UCSD-AML1 (cell line): ENCODE data around the gene LPP.
"Not testable (repeated sequence)": the region's sequence is repeated elsewhere in the genome, so short reads cannot be mapped to it uniquely, and the experiment has no call there.

Experiments
- DNase-seq: peaks from one replicate; lab custom pipeline; 2025; ENCODE audit not compliant: unreplicated experiment; lab: John Stamatoyannopoulos, UW

Gene LPP, protein sequence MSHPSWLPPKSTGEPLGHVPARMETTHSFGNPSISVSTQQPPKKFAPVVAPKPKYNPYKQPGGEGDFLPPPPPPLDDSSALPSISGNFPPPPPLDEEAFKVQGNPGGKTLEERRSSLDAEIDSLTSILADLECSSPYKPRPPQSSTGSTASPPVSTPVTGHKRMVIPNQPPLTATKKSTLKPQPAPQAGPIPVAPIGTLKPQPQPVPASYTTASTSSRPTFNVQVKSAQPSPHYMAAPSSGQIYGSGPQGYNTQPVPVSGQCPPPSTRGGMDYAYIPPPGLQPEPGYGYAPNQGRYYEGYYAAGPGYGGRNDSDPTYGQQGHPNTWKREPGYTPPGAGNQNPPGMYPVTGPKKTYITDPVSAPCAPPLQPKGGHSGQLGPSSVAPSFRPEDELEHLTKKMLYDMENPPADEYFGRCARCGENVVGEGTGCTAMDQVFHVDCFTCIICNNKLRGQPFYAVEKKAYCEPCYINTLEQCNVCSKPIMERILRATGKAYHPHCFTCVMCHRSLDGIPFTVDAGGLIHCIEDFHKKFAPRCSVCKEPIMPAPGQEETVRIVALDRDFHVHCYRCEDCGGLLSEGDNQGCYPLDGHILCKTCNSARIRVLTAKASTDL

DNA sequence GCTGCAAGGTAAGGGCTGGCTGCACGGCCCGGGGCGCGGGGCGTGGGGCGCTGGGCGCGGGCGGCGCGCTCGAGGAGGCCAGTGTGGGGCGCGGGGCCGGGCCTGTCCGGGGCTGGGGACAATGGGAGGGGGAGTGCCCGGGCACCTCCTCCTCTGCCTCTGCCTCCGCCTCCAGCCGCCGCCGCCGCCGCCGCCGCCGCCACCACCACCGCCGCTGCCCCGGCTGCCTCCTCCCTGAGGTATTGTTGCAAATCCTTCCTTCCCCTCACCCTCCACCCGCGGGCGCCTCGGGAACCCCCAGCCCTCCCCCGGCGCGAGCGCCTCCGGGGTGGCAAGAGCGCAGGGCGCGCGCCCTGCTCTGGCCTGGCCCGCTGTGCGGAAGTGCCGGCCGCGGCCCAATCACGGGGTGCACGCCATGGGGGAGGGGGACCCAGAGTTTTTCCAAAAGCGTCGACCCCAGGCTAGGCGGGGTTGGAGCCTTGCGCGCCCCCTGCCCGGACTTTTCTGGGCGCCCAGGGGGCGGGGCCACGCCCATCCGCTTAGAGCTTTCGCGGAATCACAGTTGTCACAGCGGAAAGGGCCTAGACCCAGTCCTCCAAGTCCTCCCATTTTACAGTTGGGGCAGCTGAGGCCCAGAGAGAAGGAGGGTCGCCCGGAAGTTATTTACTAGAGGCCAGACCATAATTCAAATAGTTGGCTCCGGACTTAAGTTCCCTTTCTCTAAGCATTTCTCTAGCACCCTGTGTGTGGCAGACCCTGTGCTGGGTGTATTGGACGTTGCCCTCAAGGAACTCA, at the start of gene LPP:
LPP (plus strand) TSS at position 144 of the 795 bp plus-strand sequence. CDS start 251,964 bp downstream, outside the sequence.
- peak; percentile 85 for DNase-seq

DNA sequence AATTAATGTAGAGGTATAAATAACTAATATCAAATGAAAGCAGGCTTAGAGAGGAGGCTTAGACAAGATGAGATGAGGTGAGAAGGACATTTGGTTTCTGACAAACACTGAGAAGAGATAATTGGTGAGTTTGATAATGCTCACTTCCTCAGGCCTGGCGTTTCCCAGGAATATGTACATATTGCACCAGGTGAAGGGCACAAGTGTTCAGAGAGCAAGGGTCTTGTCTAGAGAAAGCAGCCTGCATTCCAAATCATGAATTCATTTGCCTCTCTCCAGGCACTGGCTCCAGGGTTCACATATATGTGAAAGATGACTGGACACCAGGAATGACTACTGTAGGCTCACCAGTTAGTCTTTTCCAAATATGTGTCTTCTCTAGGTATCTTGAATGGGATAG, 48.0 kb upstream of the LPP start:
- DNase-seq = no peak

DNA sequence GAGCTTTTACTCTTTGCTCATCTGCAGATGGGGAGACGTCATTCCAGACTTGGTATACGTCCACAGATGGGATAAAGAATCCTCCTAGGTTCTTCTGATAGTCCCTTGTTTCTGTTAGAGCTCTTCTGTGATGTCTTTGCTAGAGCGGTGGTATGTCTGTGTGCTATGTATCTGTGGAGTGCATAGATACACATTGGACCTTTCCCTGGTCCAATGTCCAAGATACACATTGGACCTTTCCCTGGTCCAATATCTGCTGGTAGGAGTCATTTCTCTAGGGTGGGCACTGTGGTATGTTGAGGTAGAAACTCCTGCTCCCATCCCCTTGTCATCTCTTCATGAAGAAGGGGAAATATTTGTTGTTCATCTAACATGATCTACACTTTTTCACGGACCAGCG, 47.5 kb upstream of the LPP start:
- DNase-seq = no peak

DNA sequence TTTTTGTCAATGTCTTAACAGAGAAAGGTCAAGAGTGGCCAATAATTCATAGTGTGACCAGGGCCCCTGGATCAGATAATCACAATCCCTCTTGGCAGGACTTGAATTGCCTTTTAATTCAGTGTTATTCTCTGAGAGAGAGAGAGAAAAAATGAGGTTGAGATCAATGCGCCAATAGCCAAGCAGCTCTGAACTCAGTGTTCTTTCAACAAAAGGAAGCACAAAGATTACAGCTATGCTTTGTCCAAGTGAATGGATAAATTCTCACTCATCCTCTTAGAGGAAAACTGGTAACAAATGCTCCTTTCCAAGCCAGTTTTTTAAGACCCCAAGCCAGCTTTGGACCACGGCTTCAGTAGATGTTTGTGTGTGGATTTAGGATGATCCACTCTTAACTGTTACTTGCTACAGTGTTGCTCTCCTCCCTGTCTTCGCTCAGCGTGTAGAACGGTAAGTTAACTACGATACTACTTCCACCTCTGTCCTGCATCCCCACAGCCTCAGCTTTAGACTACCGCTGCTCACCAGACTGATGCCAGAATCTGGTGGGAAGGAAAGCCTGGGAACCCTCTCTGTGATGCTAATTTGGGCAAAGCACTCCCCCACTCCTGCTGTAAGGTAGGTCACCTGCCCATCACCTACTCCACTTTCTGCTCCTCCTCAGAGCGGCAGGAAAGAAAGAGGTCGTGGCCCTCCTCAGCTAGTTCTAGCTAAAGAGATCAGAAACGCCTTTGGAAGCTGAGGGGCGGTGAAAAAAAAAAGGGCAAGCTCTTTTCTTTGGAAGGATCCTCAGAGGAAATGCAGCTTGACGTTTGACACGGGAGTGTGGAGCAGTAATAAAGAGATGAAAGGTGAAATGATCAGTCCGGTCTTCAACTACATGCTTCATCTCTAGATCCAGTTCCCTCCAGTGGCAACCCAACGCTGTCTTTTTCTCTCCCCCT, 46.8 kb upstream of the LPP start:
- DNase-seq = no peak

DNA sequence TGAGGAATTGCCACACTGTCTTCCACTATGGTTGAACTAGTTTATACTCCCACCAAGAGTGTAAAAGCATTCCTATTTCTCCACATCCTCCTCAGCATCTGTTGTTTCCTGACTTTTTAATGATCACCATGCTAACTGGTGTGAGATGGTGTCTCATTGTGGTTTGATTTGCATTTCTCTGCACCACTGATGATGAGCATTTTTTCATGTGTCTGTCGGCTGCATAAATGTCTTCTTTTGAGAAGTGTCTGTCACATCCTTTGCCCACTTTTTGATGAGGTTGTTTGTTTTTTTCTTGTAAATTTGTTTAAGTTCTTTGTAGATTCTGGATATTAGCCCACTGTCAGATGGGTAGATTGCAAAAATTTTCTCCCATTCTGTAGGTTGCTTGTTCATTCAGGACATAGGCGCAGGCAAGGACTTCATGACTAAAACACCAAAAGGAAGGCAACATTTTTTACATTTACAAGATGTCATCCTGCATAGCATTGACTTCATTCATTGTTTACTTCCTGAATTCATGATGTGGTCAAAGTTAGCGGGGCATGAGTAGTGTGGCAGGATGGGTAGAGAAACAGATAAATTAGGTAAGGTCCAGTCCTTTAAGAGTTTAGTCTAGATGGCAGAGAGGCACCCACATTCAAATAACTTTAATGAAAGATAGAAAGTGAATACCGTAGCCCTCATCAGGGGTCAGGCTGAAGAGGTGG, 45.1 kb upstream of the LPP start:
- DNase-seq = no peak

DNA sequence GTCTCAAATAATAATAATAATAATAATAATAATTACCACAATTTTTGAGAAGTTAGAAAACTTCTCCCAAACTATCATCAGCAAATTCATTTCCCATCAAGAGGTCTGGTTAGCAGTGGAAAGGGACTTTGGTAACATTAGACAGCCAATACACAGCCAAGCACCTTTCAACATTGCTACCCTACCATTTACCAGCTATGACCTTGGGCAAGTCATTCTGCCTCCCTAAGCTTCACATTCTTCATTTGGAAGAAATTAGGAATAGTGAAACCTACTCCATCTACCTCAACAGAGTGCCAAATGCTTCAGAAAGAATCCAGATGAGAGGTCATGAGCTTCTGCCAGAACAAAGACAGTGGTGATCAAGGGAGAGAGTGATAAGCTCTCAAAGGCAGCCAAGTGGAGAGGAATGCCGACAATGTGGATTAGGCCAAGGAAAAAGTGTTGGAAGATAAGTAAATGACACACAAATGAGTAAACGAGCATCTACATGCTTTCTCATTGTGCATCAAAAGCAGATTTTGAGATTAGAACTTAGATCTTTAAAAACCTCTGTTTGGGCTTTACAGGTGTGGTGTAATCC, 42.9 kb upstream of the LPP start:
- DNase-seq = no peak

DNA sequence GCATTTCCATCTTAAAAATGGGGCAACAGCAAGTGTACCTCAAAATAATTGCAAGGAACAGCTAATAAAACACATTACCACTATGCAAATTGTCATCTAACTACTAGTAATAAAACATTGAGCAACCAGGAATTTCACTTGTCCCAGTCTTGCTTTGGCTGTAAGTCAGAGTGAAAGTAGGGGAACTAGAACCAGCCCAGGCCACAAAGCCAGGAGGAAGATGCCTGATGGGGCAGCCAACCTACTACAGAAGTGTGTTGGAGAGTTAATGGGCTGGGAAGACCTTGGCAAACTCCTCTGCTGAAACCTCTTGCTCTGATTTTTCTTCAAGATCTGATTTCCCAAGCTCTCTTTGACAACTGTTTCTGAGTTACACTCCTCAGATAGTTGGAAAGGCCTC, 40.2 kb upstream of the LPP start:
- DNase-seq = no peak

DNA sequence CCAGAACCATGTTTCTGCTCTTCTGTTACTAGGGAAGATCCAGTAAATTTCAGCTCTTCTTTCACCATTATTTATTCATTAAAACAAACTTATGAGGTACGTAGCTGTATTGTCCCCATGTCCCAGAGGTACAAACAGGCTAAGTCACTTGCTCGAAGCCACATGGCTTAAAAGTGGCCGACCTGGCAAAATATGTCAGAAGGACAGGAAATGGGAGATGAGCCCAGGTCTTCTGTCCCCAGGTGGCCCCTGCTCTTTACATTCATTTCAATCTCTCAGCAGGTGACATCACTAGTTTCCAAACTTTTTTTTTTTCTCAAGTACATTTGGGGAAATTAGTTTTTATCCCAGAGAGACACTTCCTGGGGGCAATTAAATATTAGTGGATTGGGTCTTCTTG, 34.1 kb upstream of the LPP start:
- DNase-seq = no peak

DNA sequence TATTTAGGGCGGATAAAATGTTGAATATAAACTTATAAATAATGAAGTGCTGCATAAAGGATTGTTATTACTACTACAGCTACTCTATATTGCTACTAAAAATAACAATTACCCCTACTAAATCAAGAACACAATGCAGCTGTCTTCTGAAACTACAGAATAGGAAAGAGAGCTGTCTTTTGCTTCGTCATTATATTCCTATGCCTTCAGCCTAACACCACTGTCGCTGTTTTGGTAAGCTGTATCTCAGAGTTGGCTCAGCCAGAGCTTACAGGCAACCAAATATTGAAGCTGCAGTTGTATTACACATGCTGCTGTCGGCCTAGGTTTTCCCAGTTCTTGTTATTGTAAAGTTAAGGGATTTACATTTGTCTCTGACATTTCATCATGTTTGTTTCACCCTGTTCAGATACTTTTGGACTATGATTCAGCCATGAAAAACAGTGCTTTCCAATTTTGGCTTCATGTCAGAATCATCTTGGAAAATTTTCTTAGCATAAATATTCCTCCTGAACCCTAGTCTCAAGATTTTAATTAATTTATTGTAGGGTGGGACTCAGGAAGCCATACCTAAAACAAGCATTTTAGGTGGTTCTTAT, 31.3 kb upstream of the LPP start:
- no peak for DNase-seq

DNA sequence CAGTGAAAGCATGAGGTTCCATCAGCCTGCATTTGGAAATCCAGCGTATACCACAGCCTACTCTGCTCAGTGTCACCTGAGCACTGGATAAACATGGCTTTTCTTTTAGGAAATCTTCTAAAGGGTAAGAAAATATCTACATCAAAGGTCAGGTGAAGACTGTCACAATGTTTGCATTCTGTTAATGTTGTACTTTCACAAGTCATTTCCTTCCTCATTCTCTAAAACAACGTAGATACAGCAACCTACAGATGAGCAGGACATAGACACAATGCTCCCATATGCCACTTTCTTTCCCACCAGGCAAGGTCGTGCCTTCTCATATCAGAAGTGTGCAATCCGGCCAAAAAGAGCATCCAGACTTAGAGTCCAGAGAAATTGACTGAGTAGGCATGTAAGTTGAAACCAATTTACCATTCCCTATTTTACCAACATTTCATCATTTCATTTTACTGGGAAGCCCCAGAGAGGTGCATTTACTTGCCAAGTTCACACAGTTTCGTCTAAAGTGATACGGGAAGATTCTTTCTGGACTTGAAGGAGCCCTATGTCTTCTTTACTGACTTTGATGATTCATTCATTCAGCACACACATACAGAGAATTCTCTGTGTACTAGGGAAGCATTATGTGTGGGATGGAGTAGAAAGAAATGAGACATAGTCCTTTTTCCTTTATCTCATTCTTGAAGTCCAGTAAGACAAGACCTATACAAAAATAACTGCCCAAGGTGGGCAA, 30.6 kb upstream of the LPP start:
- DNase-seq = no peak

DNA sequence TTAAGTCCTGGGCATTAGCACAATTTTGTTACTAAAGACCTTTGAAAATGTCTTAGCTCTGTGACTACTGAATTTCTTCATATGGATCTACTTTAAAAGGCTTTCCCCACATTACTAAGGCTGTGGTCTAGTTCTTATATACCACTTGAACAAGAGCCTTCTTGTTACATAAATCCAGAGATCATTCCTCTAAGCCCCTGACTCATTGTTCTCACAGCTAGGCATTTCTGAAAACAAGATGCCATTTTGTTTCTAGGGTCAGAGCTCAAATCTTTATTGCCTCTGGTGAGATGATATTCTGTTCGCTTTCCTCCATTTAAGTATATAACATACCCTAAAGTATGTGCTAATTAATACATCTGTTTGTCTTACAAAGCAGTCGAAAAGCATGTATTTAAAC, 29.8 kb upstream of the LPP start:
- DNase-seq = no peak

DNA sequence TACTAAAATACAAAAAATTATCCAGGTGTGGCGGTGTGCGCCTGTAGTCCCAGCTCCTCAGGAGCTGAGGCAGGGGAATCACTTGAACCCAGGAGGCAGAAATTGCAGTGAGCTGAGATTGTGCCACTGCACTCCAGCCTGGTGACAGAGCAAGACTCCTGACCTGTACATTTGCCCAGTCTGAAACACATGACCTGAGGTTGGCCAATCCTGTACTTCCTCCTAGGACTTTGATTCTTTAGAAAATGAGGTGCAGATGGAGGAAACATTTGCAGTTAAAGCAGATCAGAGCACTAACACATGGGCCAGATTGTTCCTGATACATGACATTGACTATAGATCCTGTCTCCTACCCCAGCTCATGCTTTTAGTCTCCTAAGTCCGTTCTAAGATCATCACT, 28.9 kb upstream of the LPP start:
- no peak for DNase-seq

DNA sequence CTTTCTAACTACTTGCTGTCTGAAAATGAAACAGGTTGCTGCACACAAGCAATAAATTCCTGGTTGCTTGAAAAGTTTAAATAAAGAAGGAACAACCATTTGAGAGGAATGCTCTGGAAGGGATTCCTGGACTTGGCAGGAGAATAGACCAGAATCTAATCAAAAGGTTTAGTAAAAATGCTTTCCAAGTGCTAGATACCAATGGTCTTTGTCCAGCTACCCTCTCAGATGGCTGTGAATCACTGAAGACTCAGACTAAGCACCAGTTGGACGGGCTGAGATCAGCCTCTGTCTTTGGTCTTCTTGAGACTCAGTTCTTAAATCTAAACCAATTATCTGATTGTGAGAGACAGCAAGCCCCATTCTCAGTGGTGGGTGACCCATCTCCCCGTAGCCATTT, 27.7 kb upstream of the LPP start:
- DNase-seq = no peak

DNA sequence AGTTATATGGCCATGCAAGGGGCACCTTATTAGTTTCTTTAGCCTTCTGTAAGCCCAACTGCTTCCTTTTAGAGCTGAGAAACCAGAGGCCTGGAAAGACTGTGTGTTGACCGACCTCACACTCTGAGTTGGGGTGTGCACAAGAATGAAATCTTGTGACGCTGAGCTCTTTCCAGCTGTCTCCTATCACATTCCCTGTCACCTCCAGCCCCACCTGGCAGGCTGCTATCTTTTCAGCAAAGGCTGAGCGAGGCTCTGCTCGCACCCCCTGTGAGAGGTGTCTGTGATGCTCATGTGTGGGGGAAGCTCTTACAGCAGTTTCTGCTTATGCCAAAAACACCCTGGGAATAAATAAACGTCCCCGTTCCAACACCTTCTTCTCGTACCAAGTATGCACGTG, 27.0 kb upstream of the LPP start:
- DNase-seq = no peak

DNA sequence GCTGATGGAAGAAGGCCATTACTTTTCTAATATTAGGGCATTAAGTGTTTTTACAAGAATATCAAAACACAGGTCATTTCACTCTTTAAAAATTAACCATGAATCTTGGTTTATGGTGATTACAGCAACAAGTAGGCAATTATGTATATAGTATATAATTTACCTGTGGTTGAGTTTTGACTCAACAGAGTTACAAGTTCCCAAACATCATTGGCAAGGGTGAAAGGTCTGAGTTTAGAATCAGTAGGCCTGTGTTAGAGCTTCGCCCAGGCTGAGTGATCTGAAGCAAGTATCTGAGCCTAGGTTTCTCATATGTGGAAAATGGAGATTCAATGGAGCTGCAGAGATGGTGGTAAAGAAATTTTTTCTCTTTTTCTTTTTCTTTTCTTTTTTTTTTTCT, 25.1 kb upstream of the LPP start:
- DNase-seq = no peak

DNA sequence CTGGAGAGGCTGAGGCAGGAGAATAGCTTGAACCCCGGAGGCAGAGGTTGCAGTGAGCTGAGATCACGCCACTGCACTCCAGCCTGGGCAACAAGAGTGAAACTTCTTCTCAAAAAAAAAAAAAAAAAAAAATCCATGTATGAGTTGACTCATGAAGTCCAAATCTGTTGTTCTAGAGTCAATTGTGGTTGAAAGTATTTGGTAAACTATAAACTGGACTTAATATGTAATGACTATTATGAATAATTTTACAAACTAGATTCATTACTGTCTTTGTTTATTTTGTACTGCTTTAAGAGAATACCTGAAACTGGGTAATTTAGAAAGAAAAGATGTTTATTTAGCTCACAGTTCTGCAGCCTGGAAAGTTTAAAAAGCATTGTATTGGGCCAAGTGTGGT, 22.9 kb upstream of the LPP start:
- DNase-seq = not testable (repeated sequence)

DNA sequence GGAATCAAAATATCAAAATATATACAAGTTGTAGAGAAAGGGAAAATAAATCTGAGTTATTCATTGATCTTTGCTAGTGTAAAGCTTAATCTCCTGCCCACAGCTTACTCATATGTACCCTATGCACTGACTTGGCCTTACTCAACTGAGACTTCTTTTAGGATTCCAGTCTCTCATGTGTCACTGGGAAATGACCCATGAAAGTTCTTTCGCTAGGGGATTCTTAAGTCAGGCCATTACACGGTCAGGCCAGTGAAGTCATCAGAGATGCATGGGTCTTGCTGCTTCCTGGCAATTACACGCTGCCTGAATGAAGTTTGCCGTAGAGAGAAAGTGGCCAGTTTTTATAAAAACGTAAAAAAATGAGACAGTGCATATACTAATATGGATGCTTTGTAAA, 20.7 kb upstream of the LPP start:
- DNase-seq = no peak

DNA sequence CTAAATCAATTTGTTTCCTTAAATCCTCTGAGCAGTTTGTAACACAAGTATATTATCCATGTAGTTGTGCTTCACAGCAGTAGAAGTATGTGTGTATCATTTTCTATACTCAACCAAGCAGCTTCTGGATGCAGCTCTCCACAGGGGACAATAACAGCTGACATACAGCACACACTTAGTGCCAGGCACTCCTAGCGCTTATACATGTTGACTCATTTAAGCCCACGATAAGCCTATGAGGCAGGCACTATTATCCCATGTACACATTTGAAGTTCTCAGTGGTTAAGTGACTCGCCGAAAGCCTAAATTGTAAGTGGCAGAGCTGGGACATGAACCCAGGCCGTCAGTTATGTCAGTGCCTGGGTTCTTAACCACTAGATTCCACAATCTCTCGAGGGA, 20.3 kb upstream of the LPP start:
- DNase-seq = no peak

DNA sequence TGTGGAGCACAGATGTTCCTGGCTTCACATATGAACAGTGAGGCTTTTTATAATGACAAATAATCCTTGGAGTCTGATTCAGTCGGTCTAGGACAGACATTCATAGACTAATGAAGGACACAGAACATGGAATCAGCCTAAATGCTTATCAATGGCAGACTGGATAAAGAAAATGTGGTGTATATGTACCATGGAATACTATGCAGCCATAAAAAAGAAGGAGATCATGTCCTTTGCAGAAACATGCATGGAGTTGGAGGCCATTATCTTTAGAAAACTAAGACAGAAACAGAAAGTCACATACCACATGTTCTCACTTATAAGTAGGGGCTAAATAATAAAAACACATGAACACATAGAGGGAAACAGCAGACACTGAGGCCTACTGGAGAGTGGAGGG, 19.9 kb upstream of the LPP start:
- DNase-seq = no peak
